DMS53 treated with DMSO at 0.1 percent for 48 hours (cell line): ENCODE measurements around the gene GMIP.
"Not testable (repeated sequence)": the region's sequence is repeated elsewhere in the genome, so short reads cannot be mapped to it uniquely, and the experiment has no call there.

Source experiments
- DNase-seq: peaks from one replicate; lab custom pipeline; 2025; ENCODE audit not compliant: unreplicated experiment; lab: John Stamatoyannopoulos, UW

Gene GMIP

DNA sequence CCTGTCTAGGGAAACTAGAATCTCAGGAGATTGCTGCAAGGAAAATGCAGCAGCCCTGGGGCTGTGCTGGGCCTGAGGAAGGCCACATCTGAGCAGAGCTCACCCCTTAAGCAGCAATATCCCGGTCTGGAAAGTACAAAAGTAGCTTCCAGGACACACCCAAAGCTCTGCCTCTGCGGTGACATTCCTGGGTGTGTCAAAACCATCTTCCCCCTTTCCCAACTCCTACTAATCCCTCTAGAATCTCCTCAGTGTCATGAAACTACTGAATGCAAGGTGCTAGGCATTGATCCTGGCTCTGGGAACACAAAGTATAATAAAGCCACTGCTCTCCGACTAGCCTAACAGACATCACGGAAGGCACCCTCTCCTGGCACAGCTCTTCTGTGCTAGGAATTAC lies 30.0 kb downstream of the GMIP start:
- no peak for DNase-seq

DNA sequence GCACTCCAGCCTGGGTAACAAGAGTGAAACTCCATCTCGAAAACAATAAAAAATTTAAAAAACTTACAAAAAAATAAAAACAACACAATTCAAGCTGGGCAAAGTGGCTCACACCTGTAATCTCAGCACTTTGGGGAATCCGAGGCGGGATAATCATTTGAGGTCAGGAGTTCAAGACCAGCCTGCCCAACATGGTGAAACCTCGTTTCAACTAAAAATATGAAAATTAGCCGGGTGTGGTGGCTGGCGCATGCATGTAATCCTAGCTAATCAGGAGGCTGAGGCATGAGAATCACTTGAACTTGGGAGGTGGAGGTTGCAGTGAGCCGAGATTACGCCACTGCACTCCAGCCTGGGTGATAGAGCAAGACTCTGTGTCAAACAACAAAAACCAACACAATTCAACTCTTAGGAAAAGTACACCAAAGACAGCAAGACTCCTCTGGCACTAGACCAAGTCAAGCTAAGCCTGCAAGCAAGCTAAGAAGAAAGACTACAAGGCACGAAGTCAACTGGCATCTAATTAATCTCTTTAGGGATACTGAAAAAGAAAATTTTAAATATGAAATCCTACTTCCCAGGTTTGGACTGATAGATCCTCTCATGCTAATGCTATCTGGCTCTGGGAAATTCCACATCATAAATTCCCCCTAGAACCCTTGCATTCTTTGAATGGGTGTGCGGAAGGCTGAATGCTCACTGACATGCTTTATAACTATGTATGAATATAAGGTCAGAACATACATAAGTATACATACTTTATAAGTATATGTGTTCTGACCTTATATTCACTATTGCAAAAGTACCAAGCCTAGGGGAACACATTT lies 32.9 kb downstream of the GMIP start:
- no peak for DNase-seq

DNA sequence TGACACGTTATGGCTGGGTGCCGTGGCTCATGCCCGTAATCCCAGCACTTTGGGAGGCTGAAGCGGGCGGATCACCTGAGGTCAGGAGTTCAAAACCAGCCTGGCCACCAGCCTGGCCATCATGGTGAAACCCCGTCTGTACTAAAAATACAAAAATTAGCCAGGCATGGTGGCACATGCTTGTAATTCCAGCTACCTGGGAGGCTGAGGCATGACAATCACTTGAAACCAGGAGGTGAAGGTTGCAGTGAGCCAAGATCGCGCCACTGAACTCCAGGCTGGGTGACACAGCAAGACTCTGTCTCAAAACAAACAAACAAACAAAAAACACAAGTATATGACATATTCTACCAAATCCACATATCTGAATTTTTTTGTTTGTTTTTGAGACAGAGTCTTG lies 36.8 kb downstream of the GMIP start:
- DNase-seq, result not testable (repeated sequence)

DNA sequence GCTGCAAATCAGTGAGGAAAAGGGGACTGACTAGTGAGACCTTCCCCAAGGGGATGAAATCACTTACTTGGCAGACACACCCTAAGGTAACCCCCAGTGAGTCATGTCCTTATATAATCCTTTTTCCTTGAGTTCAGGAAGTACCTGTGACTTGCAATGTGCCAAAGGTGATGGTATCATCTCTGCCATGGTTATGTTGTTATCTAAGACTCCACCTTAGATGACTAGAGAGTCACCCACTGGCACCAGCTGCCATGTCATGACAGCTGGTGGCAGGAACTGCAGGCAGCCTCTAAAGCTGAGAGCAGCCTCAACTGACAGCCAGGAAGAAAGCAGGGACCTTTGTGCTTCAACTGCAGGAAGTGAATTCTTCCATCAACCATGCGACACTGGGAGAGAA lies 37.4 kb downstream of the GMIP start:
- peak; percentile 21 for DNase-seq

DNA sequence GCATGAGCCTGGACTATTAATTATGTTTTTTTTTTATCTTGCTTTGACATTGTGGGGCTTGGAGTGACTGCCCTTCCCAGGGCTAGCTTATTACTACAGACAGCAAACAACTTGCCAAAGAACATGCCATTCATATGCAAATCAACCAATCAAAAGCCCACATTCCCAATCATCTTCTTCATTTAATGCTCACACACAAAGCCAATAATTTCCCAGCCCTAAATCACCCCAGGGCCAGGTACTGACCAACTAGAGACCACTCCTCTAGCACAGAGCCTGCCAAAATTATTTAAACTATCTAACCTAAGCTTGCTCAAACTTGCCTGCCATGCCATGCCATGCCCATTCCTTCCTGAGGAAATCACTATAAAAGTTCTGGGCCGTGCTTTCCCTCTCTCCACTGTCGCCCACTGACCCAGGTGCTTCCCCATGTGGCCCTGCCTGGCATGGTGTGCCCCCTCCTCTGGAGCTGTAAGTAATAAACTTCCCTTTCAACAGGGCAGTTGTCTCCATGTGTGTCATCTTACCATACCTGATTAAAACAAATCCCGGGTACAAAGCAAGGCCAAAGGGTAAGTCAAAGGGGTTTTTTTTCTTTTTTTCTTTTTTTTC lies 40.6 kb downstream of the GMIP start:
- no peak for DNase-seq

DNA sequence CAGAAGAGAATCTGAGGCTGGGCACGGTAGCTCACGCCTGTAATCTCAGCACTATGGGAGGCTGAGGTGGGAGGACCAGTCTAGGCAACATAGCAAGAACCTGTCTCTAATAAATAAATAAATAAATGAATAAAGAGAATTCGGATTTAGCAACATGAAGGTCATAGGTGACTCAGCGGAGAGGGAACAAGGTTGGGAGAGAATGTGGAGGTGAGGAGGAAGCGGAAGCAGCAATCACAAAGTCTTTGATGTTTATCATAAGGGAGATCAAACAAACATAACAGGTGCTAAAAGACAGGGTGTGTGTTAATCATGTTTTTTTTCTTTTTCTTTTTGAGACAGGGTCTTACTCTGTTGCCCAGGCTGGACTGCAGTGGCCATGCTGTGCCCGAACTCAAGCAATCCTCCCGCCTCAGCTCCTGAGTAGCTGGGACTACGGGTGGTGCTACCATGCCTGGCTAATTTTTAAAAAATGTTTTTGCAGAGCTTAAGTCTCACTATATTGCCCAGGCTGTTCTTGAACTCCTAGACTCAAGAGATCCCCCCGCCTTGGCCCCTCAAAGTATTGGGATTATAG lies 41.2 kb downstream of the GMIP start:
- no peak for DNase-seq

DNA sequence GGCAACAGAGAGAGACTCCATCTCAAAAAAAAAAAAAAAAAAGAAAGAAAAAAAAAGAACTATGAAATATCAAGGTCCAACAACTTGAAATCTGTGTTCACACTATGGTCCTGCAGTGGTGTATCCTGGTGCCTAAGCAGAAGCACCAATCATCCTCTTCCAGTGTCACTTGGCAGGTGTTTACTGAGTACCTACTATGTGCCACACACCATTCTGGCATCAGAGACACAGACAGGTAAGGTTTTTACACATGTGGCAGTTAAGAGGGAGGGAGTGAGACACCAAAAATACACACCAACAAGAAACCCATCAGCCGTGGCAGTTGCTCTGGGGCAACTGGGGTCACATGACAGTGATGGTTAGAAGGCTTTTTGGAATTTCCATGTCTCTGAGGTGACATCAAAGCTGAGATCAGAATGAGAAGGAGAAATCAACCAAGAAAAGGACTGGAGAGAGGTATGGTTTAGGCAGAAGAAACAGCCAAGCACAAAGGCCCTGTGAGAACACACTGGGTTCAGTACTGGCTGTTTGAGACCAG lies 42.6 kb downstream of the GMIP start:
- DNase-seq, result no peak

DNA sequence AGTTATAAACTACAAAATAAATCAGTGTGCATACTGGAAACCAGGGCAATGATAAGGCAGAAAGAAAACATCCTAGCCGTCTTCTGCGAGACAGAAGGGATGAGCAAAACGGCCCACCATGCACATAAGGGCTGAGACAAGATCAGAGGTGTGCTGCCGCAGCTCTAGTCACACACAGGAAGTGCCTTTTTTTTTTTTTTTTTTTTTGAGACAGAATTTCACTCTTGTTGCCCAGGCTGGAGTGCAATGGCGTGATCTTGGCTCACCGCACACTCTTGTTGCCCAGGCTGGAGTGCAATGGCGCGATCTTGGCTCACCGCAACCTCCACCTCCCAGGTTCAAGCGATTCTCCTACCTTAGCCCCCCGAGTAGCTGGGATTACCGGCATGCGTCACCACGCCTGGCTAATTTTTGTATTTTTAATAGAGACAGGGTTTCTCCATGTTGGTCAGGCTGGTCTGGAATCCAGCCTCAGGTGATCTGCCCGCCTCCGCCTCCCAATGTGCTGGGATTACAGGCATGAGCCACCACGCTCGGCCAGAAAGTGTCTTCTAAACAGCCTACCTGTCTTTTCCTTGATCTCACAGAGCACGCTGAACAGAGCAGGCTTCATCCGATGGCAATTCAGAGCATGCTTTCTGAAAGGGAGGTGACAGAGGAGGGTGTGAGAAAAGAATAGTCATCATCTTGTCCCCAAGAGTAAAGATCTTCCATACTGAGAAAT lies 44.6 kb downstream of the GMIP start:
- DNase-seq, result not testable (repeated sequence)

DNA sequence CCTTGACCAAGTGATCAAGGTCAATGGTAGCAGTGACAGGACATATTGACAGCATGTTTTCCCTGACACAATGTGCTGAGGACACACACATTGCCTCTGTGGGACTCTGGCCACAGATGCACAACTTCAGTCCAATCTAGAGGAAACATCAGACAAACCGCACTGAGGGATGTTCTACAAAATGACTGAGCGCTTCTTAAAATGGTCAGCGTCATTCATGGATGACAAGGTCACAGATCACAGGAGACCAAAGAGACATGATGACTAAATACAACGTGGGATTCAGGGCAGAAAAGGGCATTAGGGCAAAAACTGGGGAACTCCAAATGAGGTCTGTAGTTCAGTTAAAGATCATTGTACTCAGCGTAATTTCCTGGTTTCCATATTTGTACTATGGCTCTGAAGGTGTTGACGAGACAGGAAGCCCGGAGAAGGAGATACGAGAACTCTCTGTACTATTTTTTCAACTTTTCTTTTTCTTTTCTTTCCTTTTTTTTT lies 45.6 kb downstream of the GMIP start:
- DNase-seq, result no peak

DNA sequence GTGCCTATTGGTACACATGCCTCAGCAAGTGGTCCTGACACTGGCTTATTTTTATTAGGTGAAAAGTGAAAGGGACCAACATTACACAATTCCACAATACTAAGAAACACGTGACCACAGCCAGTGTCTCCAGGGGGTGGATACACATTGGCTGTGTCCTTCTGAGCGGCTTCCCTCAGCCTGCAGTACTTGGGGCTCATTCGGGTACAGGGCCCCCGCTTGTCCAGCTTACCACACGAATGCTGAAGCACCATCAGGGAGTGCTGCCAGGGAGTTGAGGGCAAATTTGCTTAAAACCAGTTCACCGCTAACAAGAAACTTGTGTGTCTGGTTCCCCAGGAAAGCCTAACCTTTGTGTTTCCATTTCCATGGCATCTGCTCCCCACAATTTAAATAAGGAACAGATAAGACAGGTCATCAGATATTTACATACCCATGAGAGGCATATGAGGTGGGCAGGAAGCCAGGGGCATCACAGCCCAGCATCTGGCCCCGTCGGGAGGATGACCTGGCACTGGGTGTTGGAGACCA lies 48.2 kb downstream of the GMIP start:
- no peak for DNase-seq

DNA sequence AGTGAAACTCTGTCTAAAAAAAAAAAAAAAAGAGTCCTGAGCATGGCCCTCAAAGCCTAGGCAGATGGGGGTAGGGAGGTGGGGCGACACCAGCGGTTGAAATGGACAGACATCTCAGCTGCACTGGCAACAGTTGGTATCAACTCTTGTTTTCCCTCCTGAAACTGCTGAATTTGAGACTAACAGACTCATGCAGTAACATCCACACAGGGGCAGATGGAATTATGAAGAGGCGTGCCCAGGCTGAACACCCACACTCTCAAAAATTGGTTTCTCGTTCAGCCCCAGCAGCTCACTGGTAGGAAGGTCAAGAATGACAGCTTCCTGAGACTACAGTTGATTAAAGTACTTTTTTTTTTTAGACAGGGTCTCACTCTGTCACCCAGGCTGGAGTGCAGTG lies 49.1 kb downstream of the GMIP start:
- no peak for DNase-seq

DNA sequence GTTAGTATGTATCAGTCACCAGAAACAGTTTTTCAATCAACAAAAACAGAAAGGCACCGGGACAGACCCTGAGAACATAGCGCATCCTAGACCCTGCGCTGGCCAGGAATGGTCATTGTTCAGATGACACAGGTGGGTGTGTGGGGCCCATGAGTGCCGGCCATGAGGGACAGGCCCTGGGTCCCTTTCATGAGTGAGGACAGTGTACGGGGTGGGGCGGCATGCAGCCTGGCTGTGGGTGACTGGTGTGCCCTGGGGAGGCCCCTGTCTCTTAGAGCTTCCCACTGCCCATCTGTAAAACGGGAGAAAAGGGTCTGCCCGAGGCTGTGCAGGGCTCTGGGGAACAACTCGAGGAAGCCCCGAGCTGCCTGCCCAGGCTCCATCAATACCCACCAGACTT lies 50.8 kb downstream of the GMIP start:
- no peak for DNase-seq

DNA sequence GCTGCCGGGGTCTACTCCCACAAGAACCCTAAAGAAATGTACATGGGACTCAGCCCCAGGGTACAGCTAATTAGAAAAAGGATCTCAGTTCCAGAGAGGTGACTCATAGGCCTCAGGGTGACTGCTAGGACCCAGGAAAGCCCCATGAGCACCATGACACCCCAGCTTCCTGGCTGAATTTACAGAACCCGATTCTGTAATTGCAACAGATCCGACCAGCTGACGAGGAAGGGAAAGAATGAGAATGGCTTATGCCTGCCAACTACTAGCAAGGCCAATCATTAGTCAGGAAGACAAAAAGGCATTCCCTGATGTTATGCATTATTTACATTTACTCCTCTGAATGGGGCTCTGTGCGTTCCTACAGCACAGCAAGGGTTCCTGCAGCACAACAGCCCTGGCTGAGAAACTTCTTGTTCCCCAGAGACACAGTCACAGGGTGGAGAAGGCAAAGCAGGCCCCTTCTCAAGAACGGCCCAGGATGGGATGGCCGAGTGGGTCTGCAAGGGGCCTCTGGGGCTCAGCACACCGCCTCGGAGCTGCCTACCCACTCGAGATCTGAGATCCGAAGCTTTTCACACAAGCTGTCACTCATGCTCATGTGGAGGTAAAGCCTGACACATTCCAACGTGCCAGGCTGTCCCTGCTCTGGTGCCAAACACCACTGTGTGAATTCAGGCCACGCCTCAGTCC lies 52.2 kb downstream of the GMIP start:
- no peak for DNase-seq

DNA sequence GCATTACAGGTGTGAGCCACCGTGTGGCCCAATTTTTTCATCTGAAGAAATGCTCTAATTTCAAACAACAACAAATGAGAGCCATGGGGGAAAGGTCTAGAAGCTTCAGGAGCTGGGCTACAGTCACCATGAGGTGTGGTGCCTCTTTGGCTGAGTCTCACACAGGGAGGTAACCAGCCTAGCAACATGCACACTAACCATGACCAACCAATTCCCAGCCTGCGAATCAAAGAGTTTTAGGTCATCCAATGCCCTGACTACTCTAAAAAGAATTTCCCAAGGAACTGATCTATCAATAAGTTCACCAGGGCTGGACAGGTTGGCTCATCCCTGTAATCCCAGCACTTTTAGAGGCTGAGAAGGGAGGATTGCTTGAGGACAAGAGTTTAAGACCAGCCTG lies 54.9 kb downstream of the GMIP start:
- no peak for DNase-seq

DNA sequence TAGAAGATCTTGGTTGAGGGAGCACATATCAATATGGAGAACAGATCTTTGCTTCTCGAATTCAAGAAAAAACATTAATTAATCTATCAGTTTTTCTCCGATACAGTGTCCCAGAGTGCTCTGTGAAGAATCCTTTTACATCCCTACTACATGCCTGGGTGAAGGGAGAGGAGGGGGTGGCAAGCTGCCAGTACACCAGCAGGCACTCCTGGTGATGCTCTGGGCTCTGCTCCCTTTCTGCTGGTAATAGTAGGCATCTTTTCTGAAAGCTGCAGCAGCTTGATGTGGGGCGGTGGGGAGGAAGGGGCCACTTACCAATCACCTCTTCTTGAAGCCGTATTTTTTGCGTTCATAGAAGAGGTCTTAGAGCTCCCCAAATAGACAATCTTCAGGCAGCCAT lies 55.7 kb downstream of the GMIP start:
- no peak for DNase-seq

DNA sequence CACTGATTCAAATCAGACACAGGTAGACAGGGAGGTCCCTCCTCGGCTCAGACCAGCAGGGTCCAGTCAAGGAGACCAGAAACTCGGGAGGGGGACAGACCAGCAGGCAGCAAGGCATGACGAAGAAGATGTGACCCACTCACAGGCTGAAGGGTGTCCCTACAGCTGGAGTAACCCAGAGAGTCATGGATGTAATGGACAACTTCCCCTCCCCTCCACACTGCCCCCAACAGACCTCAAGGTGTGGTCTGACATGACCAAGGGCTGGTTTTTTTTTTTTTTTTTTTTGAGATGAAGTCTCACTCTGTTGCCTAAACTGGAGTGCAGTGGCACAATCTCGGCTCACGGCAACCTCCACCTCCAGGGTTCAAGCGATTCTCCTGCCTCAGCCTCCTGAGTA lies 59.1 kb downstream of the GMIP start:
- DNase-seq, result no peak

DNA sequence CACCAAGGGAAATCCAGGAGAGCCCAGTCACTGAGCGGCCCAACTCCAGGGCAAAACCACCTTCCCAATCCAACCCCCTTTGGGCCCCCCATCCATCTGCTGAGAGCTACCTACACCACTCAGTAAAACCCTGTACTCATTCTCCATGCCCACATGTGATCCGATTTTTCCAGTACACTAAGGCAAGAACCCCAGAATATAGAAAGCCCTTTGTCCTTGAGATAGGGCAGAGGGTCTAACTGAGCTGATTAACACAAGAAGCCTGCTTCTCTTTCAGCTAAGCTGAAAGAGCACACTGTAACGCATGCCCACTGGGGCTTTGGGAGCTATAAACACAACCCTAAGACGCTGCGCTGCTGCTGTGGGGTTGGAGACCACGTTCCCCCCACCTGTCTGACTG lies 61.0 kb downstream of the GMIP start:
- DNase-seq, result no peak

DNA sequence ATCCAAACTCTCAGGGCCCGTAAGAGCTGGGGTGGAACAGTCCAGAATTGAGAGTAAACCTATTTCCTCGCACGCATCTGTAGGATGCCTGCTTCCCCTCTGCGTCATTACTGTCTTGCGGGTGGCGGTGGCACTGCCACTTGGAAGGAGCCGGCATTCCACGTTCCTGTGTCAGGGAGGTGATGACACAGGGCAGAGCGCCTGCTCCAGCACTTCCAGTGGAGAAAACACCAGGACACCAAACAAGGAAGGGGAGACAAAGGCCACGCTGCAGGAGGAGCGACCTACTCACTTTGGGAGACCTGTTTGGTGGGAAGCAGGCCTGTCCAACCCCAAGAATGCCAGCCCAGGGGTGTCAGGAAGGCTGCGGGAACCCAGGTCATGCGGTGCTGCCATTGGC lies 62.1 kb downstream of the GMIP start:
- no peak for DNase-seq

DNA sequence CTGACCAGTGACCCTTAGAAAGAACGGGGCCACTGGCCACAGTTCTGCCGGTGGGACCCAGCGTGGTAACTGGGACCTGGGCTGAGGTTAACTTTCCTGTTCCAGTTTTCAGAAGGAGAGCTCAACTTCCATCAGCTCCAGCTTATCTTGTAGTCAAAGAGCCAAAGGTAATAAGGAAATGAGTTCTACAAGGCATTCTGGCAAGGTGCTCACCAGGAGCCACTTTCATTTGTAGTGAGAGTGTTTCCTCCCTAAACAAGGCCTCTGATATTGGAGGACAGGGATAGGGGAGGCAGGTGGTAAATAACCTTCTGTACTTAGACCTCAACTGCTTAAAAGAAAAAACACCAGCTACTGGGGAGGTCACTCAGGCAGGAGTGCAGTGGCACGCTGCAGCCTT lies 63.0 kb downstream of the GMIP start:
- DNase-seq, result no peak

DNA sequence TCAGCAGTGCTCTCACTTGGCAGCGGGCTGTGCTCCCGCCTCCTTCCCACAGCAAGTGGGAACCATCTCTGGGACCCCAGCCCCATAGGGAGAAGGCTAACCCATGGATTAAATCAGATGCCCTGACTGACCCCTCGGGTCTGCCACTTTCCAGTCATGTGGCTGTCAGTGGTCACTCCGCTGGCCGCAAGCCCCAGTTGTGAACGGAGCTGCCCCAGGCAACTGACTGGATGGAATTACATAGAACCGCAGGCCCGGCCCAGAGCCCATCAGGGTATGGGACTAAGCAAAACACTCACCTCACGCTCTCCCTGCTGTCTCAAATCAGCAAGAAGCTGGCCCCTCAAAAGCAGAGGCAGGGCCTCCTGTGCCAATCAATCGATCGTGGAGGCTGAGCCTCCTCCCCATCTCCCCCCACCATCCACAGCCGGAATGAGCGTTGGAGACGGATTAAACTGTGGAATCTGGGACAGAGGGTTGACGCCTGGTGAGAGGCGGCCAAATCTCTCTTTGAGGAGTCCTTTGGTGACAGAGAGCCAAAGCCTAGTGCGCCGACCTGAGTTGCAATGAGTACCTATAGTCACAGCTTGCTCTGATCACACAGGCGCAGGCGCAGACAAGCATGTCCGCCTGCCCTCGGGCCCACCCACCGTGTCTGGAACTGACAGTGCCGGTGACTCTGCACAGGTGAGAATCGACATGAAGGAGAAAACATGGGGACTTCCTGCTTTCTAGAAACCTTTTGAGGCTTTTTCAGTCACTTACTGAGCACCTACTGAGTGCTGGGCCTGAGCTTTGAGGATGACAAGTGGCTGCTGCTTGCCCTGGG lies 63.7 kb downstream of the GMIP start:
- no peak for DNase-seq
